Colonic mucosa (tissue), 4 donors: ENCODE data around the gene MINK1. TPM values are rescaled to one million over a fixed set of nuclear protein-coding genes. Genes with fewer than 3 reads are reported as not detected.

Experiments
- DNase-seq: peaks from one replicate; pipeline ENCODE4 v3.0.0-alpha.2; 2020
- H3K27ac ChIP-seq: fragments of 200-600 bp; one replicate; pipeline ENCODE4 v1.8.0; 2021
- H3K27me3 ChIP-seq: fragments of 200-600 bp; one replicate; pipeline ENCODE4 v1.8.0; 2021
- H3K36me3 ChIP-seq: fragments of 200-600 bp; one replicate; pipeline ENCODE4 v1.8.0; 2021
- H3K4me1 ChIP-seq: fragments of 200-600 bp; one replicate; pipeline ENCODE4 v1.8.0; 2021; ENCODE audit warnings: mild to moderate bottlenecking
- H3K4me3 ChIP-seq: fragments of 200-600 bp; one replicate; pipeline ENCODE4 v1.8.0; 2021
- H3K9ac ChIP-seq, 2 donors: one replicate each; pipeline ENCODE4 v1.7.0; 2013; ENCODE audit warnings: control low read depth in 2 of 2, low read depth in 2 of 2, low read length in 2 of 2
- H3K9me3 ChIP-seq: fragments of 200-600 bp; one replicate; pipeline ENCODE4 v1.8.0; 2021
- CTCF ChIP-seq: fragments of 200-600 bp; IDR thresholded peaks from one replicate; pipeline ENCODE4 v1.8.0; 2022; ENCODE audit warnings: antibody characterized with exemption, mild to moderate bottlenecking
- intact Hi-C: fragments of 100-400 bp; cut with DNase I; formaldehyde crosslinking; loops from one replicate; pipeline ENCODE4 v1.14.1; 2022
- total RNA-seq, 2 donors: library from RNA; stranded (reverse); fragmentation: NEBNext Ultra II Directional in 1 of 2; extraction: Animal tissue kit (Norgen Biotek cat#: 25700) in 1 of 2; gene quantifications; one replicate each; pipeline ENCODE4 v1.2.1, GENCODE V29; 2021
- donor health status: healthy.
- donor health status: DM: no; HTN: no; CAD: no.
- donor health status: DM: no; HTN: no; CAD: no.

Gene MINK1
- total RNA-seq, 2 donors from 2014 or later = 172 to 215 TPM

DNA sequence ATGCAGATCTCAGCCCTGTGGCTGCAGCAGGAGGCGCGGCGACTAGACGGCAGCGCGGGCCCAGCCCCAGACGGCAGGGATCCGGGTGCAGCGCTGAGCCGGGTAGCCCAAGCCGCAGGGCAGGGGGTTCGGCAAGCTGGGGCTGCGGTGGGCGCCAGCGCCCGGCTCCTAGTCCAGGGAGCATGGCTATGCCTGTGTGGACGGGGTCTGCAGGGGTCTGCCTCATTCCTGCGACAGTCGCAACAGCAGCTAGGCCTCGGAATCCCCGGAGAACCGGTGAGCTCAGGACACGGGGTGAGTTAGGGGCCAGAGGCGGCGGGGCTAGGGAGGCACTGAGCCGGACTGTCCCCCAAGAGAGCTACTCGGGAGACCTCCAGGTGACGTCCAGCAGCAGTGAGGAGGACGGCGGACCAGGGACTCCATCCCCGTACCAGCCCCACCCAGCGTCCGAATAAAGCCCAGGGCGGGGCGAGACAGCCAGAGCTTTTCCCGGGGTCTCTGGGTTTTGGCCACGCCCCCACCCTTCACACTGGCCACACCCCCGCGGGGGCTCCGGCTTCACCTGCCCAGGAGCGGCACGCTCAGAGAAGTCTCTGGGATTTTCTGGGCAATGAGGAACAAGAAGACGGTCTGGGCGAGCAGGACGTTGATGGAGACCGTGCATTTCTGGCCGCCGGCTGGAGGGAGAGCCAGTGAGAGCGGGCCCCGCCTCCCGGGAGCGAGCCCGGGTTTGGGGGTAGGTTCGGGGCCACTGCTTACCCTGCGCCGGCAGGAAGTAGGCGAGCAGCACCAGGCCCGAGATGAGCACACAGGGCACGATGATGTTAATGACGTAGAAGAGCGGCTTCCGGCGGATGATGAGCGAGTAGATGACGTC is 67.3 kb downstream of the MINK1 start:
- H3K27ac ChIP-seq = no peak overlapping the region
- H3K9ac ChIP-seq = peak overlapping the region; percentile 75 to 82
- H3K27me3 ChIP-seq = peaks cover 3% of the 10 kb centered on the region

DNA sequence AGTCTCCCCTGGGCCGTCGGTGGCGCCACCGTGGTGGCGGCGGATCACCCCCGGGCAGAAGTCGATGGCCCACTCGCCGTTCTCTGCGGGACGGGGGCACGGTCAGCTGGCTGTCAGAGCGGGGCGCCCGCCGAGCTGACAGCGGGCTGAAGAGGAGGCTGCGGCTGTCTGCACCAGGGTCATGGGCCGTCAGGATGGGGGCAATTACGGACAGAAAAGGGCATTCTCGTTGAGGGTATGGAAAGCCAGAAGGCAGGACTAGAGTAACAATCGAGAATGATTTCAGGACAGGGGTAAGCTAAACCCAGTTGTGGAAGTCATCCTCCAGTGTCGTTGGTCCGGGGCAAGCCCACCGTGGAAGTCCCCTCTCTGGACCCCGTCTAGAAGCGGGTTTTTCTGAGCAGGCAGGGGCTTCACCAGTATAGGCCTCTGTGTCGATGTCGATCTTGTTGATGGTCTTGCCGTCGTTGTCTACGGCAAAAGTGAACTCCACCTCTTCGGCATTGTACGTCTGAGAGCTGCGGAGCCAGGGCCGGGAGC is 68.0 kb downstream of the MINK1 start:
- DNase-seq = no peak
- intact Hi-C loops = loop anchor here (5.0 kb wide), 1 partner anchor 71 kb away; no protein-coding TSS in a partner anchor
- Histone ChIP-seq H3K36me3 (no peaks in the 10 kb centered on the region), H3K4me1 (peaks cover 14% of the 10 kb centered on the region), H3K27ac (no peak overlapping the region), H3K9me3 (no peaks in the 10 kb centered on the region), H3K4me3 (no peak overlapping the region), H3K9ac (peak overlapping the region in 1 of 2 donors; percentile 51), H3K27me3 (peaks cover 3% of the 10 kb centered on the region)
- no peak for TF ChIP-seq CTCF

More for the DNA sequence above, 67.3 kb downstream of the MINK1 start:
- Histone ChIP-seq H3K4me3 (peak overlapping the region; percentile 58), H3K9me3 (no peaks in the 10 kb centered on the region), H3K4me1 (peaks cover 14% of the 10 kb centered on the region), H3K36me3 (no peaks in the 10 kb centered on the region)
- peak; percentile 62 for DNase-seq
- intact Hi-C loops = loop anchor here (5.0 kb wide), 1 partner anchor 72 kb away; no protein-coding TSS in a partner anchor
- no peak for TF ChIP-seq CTCF

GRCh38 chr17:4901648-4902344 is 68.7 kb downstream of the MINK1 start:
- Histone ChIP-seq H3K36me3 (no peaks in the 10 kb centered on the region), H3K9ac (no peak overlapping the region), H3K27ac (no peak overlapping the region), H3K27me3 (peaks cover 3% of the 10 kb centered on the region), H3K9me3 (no peaks in the 10 kb centered on the region), H3K4me1 (peaks cover 14% of the 10 kb centered on the region), H3K4me3 (no peak overlapping the region)
- peak; percentile 76 for DNase-seq
- intact Hi-C loops = loop anchor here (5.0 kb wide), 1 partner anchor 71 kb away; no protein-coding TSS in a partner anchor
- no peak for TF ChIP-seq CTCF

- TF ChIP-seq CTCF = no peak
- no peaks in the 10 kb centered on the region for H3K9me3 ChIP-seq
Measured at GRCh38 chr17:4902540-4902939, 69.4 kb downstream of the MINK1 start.

More at GRCh38 chr17:4902540-4902939, 69.4 kb downstream of the MINK1 start:
- DNase-seq = no peak
- no peak overlapping the region for H3K27ac ChIP-seq
- intact Hi-C loops = loop anchor here (5.0 kb wide), 1 partner anchor 70 kb away; no protein-coding TSS in a partner anchor
- no peaks in the 10 kb centered on the region for H3K36me3 ChIP-seq
- peak overlapping the region in 1 of 2 donors; percentile 9 for H3K9ac ChIP-seq
- H3K27me3 ChIP-seq = peaks cover 3% of the 10 kb centered on the region
- H3K4me3 ChIP-seq = no peak overlapping the region
- H3K4me1 ChIP-seq = peaks cover 14% of the 10 kb centered on the region
